CD14-positive monocyte (primary cell): ENCODE results near the gene IL4R. TPM values are rescaled to one million over a fixed set of nuclear protein-coding genes. Genes with fewer than 3 reads are reported as not detected.
"Not testable (repeated sequence)": the region's sequence is repeated elsewhere in the genome, so short reads cannot be mapped to it uniquely, and the experiment has no call there.

Experiments used
- DNase-seq, 3 donors: peaks; one replicate each; pipeline ENCODE4 v3.0.0-alpha.2; 2011 to 2022
- H2AFZ ChIP-seq: 2 replicates; pipeline ENCODE4 v1.6.0; 2012; ENCODE audit warnings: mild to moderate bottlenecking, low read depth, low read length, inconsistent platforms; ENCODE audit not compliant: insufficient read depth, poor library complexity, severe bottlenecking
- H3K27ac ChIP-seq, 2 donors: 1 replicate in 1 of 2; 2 replicates in 1 of 2; pipeline ENCODE4 v1.5.1; 2012 to 2013; ENCODE audit warnings: low read length in 2 of 2, control low read depth in 1 of 2, inconsistent platforms in 1 of 2, low read depth in 1 of 2, mild to moderate bottlenecking in 1 of 2
- H3K27me3 ChIP-seq, 2 donors: one replicate each; pipeline versions ENCODE4 v1.6.0 to v1.6.1; 2011 to 2013; ENCODE audit warnings: low read length in 2 of 2; ENCODE audit not compliant: control insufficient read depth in 2 of 2, insufficient read depth in 2 of 2
- H3K36me3 ChIP-seq, 2 donors: replicated peaks in 1 of 2; 1 replicate in 1 of 2; 2 replicates in 1 of 2; pipeline versions ENCODE4 v1.5.1 to v1.6.1; 2012 to 2013; ENCODE audit warnings: low read length in 2 of 2, control low read depth in 1 of 2, inconsistent platforms in 1 of 2, mild to moderate bottlenecking in 1 of 2; ENCODE audit not compliant: insufficient read depth in 2 of 2, control insufficient read depth in 1 of 2
- H3K4me1 ChIP-seq, 2 donors: 1 replicate in 1 of 2; 2 replicates in 1 of 2; pipeline versions ENCODE4 v1.5.1 to v1.6.1; 2012 to 2013; ENCODE audit warnings: low read length in 2 of 2, control low read depth in 1 of 2, inconsistent platforms in 1 of 2, mild to moderate bottlenecking in 1 of 2, moderate library complexity in 1 of 2; ENCODE audit not compliant: insufficient read depth in 2 of 2, control insufficient read depth in 1 of 2
- H3K4me2 ChIP-seq: replicated peaks from 2 replicates; pipeline ENCODE3; 2012; ENCODE audit warnings: low read length, moderate library complexity, mild to moderate bottlenecking; ENCODE audit not compliant: poor library complexity, severe bottlenecking; ENCODE audit errors: extremely low read depth
- H3K4me3 ChIP-seq, 3 experiments: fragments of 200-600 bp in 1 of 3; sonication (generic) in 1 of 3; replicated peaks in 1 of 3; 1 replicate in 2 of 3; 2 replicates in 1 of 3; pipeline ENCODE4 v1.5.1; 2011 to 2013; ENCODE audit warnings: low read length in 3 of 3, mild to moderate bottlenecking in 3 of 3, control low read depth in 2 of 3, low read depth in 2 of 3, inconsistent platforms in 1 of 3, moderate library complexity in 1 of 3
- H3K79me2 ChIP-seq: 2 replicates; pipeline ENCODE4 v1.6.0; 2012; ENCODE audit warnings: mild to moderate bottlenecking, control low read depth, inconsistent platforms, low read length, moderate library complexity; ENCODE audit not compliant: insufficient read depth
- H3K9ac ChIP-seq: 2 replicates; pipeline ENCODE4 v1.6.0; 2017; ENCODE audit warnings: low read length, mild to moderate bottlenecking; ENCODE audit not compliant: insufficient read depth, poor library complexity, severe bottlenecking
- H3K9me3 ChIP-seq, 2 donors: replicated peaks in 1 of 2; 1 replicate in 1 of 2; 2 replicates in 1 of 2; pipeline versions ENCODE4 v1.5.1 to v1.6.1; 2012 to 2013; ENCODE audit warnings: low read length in 2 of 2, control low read depth in 1 of 2; ENCODE audit not compliant: control insufficient read depth in 1 of 2, insufficient read depth in 1 of 2
- H4K20me1 ChIP-seq: 2 replicates; pipeline ENCODE4 v1.6.0; 2012; ENCODE audit warnings: mild to moderate bottlenecking, low read length, control low read depth, moderate library complexity; ENCODE audit not compliant: insufficient read depth
- H3K27ac Mint-ChIP-seq, 7 donors: one replicate each; pipeline ENCODE4 v1.8.0; 2020; ENCODE audit warnings: mild to moderate bottlenecking in 7 of 7, mixed read lengths in 7 of 7, moderate library complexity in 6 of 7, inconsistent platforms in 2 of 7
- H3K27me3 Mint-ChIP-seq, 3 donors: one replicate each; pipeline ENCODE4 v1.8.0; 2021 to 2022; ENCODE audit warnings: low read depth in 3 of 3, mild to moderate bottlenecking in 3 of 3, mixed read lengths in 3 of 3, moderate library complexity in 3 of 3, inconsistent platforms in 1 of 3
- H3K36me3 Mint-ChIP-seq, 2 donors: one replicate each; pipeline ENCODE4 v1.8.0; 2020; ENCODE audit warnings: mixed read lengths in 2 of 2, inconsistent platforms in 1 of 2, mild to moderate bottlenecking in 1 of 2
- H3K4me1 Mint-ChIP-seq: one replicate; pipeline ENCODE4 v1.8.0; 2020; ENCODE audit warnings: mild to moderate bottlenecking, mixed read lengths
- H3K4me3 Mint-ChIP-seq, 2 donors: one replicate each; pipeline ENCODE4 v1.8.0; 2020; ENCODE audit warnings: mild to moderate bottlenecking in 2 of 2, mixed read lengths in 2 of 2, moderate library complexity in 1 of 2
- H3K9me3 Mint-ChIP-seq, 7 donors: one replicate each; pipeline ENCODE4 v1.8.0; 2020 to 2022; ENCODE audit warnings: mixed read lengths in 7 of 7, mild to moderate bottlenecking in 6 of 7, moderate library complexity in 6 of 7, inconsistent platforms in 2 of 7
- WGBS: methylation state at CpG from one replicate; pipeline ENCODE4 v1.1.5; 2013; ENCODE audit warnings: missing lambda C conversion rate; ENCODE audit not compliant: insufficient coverage; 5-methylcytosine and 5-hydroxymethylcytosine counted together
- intact Hi-C, 2 donors: fragments of 100-400 bp; cut with micrococcal nuclease; formaldehyde crosslinking; loops; one replicate each; pipeline versions ENCODE4 v1.15.0 to v1.15.1; 2023
- polyA plus RNA-seq, 3 donors: library from polyadenylated mRNA; depleted of rRNA in 1 of 3; unstranded in 2 of 3; stranded (reverse) in 1 of 3; fragments of 300-500 nt in 2 of 3; fragments of >200 nt in 1 of 3; fragmentation: Illumina TruSeq in 2 of 3; gene quantifications; 1 replicate in 2 of 3; 2 replicates in 1 of 3; pipeline ENCODE4 v1.2.3, GENCODE V29; 2012 to 2021
- TF ChIP-seq, protein P1 (sequence below): fragments of 200-600 bp; IDR thresholded peaks from one replicate; pipeline ENCODE4 v1.8.0; 2022; ENCODE audit warnings: antibody characterized with exemption, mild to moderate bottlenecking

The IL4R gene
- polyA plus RNA-seq, 3 donors: 25.1 to 80.4 (median 35.6) TPM

GRCh38 chr16:27273330-27273669, 40.5 kb upstream of the IL4R start:
- no peak overlapping the region for H3K27ac ChIP-seq
- H3K9ac ChIP-seq: no peak overlapping the region
- no peaks in the 10 kb centered on the region for H3K36me3 ChIP-seq
- 100% methylated on average over 2 of the region's 4 CpGs for whole genome bisulfite sequencing
- no peak overlapping the region for H2AFZ ChIP-seq
- H3K4me3 ChIP-seq: no peak overlapping the region
- H3K4me1 ChIP-seq: peaks cover 29 to 36% of the 10 kb centered on the region in 2 donors
- peaks cover 39% of the 10 kb centered on the region for H3K4me1 Mint-ChIP-seq
- H3K27ac Mint-ChIP-seq: peak overlapping the region in 2 of 7 donors; percentile 76 to 82
- TF ChIP-seq, protein P1, sequence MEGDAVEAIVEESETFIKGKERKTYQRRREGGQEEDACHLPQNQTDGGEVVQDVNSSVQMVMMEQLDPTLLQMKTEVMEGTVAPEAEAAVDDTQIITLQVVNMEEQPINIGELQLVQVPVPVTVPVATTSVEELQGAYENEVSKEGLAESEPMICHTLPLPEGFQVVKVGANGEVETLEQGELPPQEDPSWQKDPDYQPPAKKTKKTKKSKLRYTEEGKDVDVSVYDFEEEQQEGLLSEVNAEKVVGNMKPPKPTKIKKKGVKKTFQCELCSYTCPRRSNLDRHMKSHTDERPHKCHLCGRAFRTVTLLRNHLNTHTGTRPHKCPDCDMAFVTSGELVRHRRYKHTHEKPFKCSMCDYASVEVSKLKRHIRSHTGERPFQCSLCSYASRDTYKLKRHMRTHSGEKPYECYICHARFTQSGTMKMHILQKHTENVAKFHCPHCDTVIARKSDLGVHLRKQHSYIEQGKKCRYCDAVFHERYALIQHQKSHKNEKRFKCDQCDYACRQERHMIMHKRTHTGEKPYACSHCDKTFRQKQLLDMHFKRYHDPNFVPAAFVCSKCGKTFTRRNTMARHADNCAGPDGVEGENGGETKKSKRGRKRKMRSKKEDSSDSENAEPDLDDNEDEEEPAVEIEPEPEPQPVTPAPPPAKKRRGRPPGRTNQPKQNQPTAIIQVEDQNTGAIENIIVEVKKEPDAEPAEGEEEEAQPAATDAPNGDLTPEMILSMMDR: no peak
- no peaks in the 10 kb centered on the region for H4K20me1 ChIP-seq
- no peaks in the 10 kb centered on the region for H3K27me3 ChIP-seq
- H3K36me3 Mint-ChIP-seq: no peaks in the 10 kb centered on the region
- no peak overlapping the region for H3K4me3 Mint-ChIP-seq
- peaks cover 11% of the 10 kb centered on the region for H3K79me2 ChIP-seq
- no peaks in the 10 kb centered on the region for H3K9me3 ChIP-seq
- H3K27me3 Mint-ChIP-seq: peaks cover 0 to 4% (median 0%) of the 10 kb centered on the region in 3 donors
- no peak for DNase-seq
- peaks cover 0 to 2% (median 0%) of the 10 kb centered on the region in 7 donors for H3K9me3 Mint-ChIP-seq
- intact Hi-C loops: loop anchor here in 1 of 2 donors (5.0 kb wide), 1 partner anchor 39 kb away; the partner anchor contains the start of gene IL4R
- no peak overlapping the region for H3K4me2 ChIP-seq

GRCh38 chr16:27273670-27274423, 39.9 kb upstream of the IL4R start:
- H3K9me3 ChIP-seq: no peaks in the 10 kb centered on the region
- H3K79me2 ChIP-seq: peaks cover 6% of the 10 kb centered on the region
- peaks cover 28 to 30% of the 10 kb centered on the region in 2 donors for H3K4me1 ChIP-seq
- H3K27me3 Mint-ChIP-seq: peaks cover 0 to 4% (median 0%) of the 10 kb centered on the region in 3 donors
- H3K9ac ChIP-seq: no peak overlapping the region
- H3K36me3 Mint-ChIP-seq: no peaks in the 10 kb centered on the region
- H3K27ac ChIP-seq: no peak overlapping the region
- DNase-seq: peak in 1 of 3 donors; percentile 28
- peaks cover 0 to 2% (median 0%) of the 10 kb centered on the region in 7 donors for H3K9me3 Mint-ChIP-seq
- intact Hi-C loops: loop anchor here in 1 of 2 donors (5.0 kb wide), 1 partner anchor 38 kb away; the partner anchor contains the start of gene IL4R
- WGBS: 83% methylated on average over 6 of the region's 8 CpGs
- H3K4me3 ChIP-seq: no peak overlapping the region
- H3K27me3 ChIP-seq: no peaks in the 10 kb centered on the region
- no peaks in the 10 kb centered on the region for H4K20me1 ChIP-seq
- H3K27ac Mint-ChIP-seq: peak overlapping the region in 2 of 7 donors; percentile 51 to 82
- peaks cover 38% of the 10 kb centered on the region for H3K4me1 Mint-ChIP-seq
- H3K36me3 ChIP-seq: no peaks in the 10 kb centered on the region
- H3K4me2 ChIP-seq: no peak overlapping the region
- no peak overlapping the region for H3K4me3 Mint-ChIP-seq
- no peak overlapping the region for H2AFZ ChIP-seq
- TF ChIP-seq, protein P1: no peak

DNA sequence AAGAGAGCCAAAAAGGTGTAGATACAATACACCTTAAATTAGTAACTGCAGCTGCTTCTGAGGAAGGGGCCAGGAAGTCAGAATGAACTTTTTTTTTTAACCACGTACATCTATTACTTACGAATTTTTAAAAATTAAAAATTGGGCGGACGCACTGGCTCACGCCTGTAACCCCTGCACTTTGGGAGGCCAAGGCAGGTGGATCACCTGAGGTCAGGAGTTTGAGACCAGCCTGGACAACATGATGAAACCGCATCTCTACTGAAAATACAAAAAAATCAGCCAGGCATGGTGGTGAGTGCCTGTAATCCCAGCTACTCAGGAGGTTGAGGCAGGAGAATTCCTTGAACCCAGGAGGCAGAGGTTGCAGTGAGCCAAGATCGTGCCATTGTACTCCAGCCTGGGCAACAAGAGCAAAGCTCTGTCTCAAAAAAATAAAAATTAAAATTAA, 39.3 kb upstream of the IL4R start:
- H3K9me3 ChIP-seq, H3K36me3 ChIP-seq, DNase-seq, H3K4me3 Mint-ChIP-seq, H2AFZ ChIP-seq, H3K9me3 Mint-ChIP-seq, H3K27me3 ChIP-seq, H3K27ac ChIP-seq, H3K4me3 ChIP-seq, H3K4me2 ChIP-seq, H3K79me2 ChIP-seq, H3K9ac ChIP-seq, H4K20me1 ChIP-seq, H3K27me3 Mint-ChIP-seq, H3K36me3 Mint-ChIP-seq: not testable (repeated sequence)
- H3K4me1 Mint-ChIP-seq: peaks cover 33% of the 10 kb centered on the region
- peak overlapping the region in 1 of 7 donors; percentile 51 for H3K27ac Mint-ChIP-seq
- WGBS: 87% methylated on average over 4 of the region's 7 CpGs
- H3K4me1 ChIP-seq: peaks cover 21 to 24% of the 10 kb centered on the region in 2 donors
- intact Hi-C loops: loop anchor here in 1 of 2 donors (5.0 kb wide), 1 partner anchor 38 kb away; the partner anchor contains the start of gene IL4R
